GM10266 (cell line): ENCODE results near the gene UBC.
"Not testable (repeated sequence)": the region's sequence is repeated elsewhere in the genome, so short reads cannot be mapped to it uniquely, and the experiment has no call there.

Experiments
- DNase-seq: peaks from one replicate; pipeline ENCODE4 v3.0.0; 2012; ENCODE audit errors: extremely low spot score
- TF ChIP-seq, protein P1 (sequence below): IDR thresholded peaks from 2 replicates; pipeline ENCODE4 v1.5.1; 2012; ENCODE audit warnings: mild to moderate bottlenecking, low read depth; ENCODE audit not compliant: control insufficient read depth, insufficient read depth; ENCODE audit errors: missing control alignments

The UBC gene

DNA sequence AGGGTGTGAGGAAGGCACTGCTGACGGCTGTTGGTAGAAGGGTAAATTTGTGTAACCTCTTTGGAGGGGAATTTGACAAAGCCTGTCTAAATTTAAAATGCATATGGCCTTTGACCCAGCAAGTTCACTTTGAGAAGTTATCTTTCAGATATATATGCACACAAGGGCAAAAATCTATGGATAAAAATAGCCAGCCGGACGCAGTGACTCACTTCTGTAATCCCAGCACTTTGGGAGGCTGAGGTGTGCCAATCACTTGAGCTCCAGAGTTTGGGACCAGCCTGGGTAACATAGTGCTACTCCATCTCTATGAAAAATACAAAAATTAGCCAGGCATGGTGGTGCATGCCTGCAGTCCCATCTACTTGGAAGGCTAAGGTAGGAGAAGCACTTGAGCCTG lies 13.4 kb downstream of the UBC start:
- TF ChIP-seq, protein P1, sequence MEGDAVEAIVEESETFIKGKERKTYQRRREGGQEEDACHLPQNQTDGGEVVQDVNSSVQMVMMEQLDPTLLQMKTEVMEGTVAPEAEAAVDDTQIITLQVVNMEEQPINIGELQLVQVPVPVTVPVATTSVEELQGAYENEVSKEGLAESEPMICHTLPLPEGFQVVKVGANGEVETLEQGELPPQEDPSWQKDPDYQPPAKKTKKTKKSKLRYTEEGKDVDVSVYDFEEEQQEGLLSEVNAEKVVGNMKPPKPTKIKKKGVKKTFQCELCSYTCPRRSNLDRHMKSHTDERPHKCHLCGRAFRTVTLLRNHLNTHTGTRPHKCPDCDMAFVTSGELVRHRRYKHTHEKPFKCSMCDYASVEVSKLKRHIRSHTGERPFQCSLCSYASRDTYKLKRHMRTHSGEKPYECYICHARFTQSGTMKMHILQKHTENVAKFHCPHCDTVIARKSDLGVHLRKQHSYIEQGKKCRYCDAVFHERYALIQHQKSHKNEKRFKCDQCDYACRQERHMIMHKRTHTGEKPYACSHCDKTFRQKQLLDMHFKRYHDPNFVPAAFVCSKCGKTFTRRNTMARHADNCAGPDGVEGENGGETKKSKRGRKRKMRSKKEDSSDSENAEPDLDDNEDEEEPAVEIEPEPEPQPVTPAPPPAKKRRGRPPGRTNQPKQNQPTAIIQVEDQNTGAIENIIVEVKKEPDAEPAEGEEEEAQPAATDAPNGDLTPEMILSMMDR, result no peak
- no peak for DNase-seq

DNA sequence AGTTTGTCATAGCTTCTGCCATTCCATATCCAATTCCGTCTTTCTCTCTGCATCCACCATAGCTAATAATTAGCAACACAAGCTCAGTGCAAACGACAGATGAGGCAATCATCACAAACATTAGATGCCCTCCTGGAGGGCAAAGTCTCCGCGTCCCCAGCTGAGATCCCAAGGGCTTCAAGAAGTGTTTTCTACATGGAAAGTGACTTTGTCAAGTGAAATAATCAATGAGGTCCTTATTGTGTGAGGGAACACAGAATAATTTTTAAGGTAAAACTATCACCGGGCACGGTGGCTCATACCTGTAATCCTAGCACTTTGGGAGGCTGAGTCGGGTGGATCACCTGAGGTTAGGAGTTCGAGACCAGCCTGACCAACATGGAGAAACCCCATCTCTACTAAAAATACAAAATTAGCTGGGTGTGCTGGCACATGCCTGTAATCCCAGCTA lies 14.1 kb downstream of the UBC start:
- DNase-seq, result not testable (repeated sequence)

DNA sequence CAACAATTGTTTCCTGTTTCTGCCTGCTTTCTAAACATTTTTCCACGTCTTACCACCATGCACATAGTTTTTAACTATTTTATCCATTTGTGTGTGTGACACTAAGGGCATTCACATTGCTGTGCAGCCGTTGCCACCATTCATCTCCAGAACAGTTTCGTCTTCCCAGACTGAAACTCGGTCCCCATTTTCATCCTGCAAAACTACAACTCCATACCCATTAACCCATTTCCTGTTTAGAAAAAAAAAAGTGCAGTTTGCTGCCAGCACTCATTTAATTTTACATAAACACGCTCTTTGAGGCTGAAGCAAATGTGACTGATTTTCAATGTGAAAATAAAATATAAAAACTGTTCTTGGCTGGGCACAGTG lies 15.5 kb downstream of the UBC start:
- no peak for DNase-seq
- TF ChIP-seq, protein P1, result no peak

DNA sequence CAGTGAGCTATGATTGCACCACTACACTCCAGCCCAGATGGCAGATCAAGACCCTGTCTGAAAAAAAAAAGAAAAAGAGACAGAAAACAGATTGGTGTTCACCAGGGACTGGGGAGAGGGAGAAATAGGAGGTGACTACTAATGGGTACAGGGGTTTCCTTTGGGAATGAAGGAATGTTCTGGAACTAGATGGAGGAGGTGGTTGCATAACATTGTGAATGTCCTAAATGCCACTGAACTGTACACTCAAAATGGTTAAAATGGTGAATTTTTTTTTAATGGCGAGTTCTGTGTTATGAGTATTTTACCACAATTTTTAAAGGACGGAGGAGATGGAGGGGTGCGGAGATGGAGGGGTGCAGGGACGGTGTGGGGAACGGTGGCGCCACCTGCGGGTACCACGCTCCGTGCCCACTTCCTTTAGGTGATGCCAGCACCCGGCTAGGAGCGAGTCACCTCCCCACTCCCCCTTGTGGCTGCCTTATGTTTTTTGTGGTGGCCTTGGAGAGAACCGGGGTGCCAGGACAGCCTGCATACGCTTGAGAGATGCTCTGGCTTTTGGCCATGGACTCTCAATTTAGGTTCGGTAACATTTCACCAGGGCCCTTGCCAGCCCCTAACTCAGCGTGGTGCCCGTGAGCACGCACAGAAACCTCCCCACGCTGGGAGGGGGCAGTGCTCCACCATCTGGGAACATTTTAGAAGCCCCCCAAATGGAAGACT lies 16.1 kb downstream of the UBC start:
- peak; percentile 39 for DNase-seq

DNA sequence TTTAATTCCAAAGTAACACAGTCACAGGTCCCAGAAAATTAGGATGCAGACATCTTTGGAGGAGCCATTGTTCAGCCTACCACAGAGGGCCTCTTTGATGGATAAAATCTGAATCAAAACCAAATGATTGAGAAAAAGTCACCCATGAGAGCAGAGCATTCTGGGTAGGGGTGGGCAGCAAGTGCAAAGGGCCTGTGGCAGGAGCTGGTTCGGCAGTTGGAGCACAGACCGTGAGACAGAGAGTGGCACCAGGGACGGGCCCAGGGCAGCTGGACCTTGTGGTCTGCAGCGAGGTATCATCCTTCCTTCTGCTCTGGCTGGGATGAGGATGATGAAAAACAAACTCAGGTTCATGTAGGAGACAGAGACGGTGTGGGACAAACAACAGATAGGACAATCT lies 18.0 kb downstream of the UBC start:
- DNase-seq, result no peak
- TF ChIP-seq, protein P1, result no peak

More for the DNA sequence above, 16.1 kb downstream of the UBC start:
- TF ChIP-seq, protein P1, result peak; percentile 55

DNA sequence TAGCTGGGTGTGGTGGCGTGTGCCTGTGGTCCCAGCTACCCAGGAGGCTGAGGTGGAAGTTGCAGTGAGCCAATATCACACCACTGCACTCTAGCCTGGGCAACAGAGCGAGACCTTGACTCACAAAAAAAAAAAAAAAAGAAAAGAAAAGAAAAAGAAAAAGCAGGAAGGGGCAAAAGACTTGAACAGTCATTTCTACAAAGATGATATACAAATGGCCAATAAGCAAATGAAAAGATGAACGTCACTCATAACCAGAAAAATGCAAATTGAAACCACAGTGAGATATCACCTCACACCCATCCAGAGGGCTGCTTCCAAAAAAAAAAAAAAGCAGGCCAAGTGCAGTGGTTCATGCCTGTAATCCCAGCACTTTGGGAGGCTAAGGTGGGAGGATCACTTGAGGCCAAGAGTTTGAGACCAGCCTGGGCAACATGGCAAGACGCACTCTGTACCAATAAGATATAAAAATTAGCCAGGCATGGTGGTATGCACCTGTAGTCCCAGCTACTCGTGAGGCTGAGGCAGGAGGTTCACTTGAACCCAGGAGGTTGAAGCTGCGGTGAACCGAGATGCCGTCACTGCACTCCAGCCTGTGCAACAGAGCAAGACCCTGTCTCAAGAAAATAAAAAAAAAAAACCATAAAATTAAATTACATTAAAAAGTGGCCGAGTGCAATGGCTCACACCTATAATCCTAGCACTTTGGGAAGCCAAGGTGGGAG lies 20.5 kb downstream of the UBC start:
- TF ChIP-seq, protein P1, result no peak

DNA sequence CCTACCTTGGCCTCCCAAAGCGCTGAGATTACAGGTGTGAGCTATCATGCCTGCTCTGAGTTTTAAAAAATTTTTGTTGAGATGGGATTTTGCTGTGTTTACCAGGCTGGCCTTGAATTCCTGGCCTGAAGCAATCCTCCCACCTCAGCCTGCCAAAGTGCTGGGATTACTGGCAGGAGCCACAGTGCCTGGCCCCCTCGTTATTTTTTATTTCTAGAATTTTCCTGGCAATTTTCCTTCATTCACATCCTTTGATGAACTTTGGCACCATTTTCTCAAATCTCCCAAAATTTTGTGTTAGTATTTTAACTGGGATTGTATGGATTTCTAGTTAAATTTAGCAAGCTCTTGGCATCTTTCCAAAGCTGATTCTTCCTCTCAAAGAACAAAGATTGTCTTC lies 26.2 kb downstream of the UBC start:
- TF ChIP-seq, protein P1, result no peak

More for the DNA sequence above, 20.5 kb downstream of the UBC start:
- DNase-seq, result no peak

DNA sequence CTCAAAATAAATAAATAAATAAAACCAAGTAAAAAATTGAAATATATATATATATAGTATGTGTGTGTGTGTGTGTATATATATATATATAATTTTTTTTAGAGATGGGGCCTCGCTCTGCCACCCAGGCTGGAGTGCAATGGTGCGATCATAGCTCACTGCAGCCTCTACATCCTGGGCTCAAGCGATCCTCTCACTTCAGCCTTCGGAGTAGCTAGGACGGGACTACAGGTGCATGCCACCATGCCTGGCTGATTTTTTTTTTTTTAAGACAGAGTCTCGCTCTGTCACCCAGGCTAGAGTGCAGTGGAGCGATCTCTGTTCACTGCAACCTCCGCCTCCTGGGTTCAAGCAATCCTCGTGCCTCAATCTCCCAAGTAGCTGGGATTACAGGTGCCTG lies 26.7 kb downstream of the UBC start:
- DNase-seq, result not testable (repeated sequence)

More for the DNA sequence above, 26.2 kb downstream of the UBC start:
- DNase-seq, result no peak
